A549 (cell line): ENCODE results near the gene CEP63. TPM values are rescaled to one million over a fixed set of nuclear protein-coding genes. Genes with fewer than 3 reads are reported as not detected.

ENCODE experiments used
- ATAC-seq, 2 experiments: fragments of 200-7000 bp in 1 of 2; fragments of >200 bp in 1 of 2; cut with Nextera tagmentation in 1 of 2; cut with Tn5 transposase in 1 of 2; 3 replicates each; pipeline versions ENCODE4 v1.8.0 to v1.9.1; 2018 to 2020; ENCODE audit warnings: mild to moderate bottlenecking in 1 of 2, moderate library complexity in 1 of 2
- CTCF ChIA-PET: fragments of 300-600 bp; sonication (Branson Sonifier 250); formaldehyde crosslinking; extraction: SDS; loops from one replicate; lab custom pipeline; 2021; ENCODE audit warnings: antibody characterized with exemption, inconsistent platforms; lab: Yijun Ruan, JAX
- POLR2A ChIA-PET: fragments of 350-600 bp; formaldehyde crosslinking; extraction: SDS; loops from one replicate; lab custom pipeline; 2021; ENCODE audit warnings: antibody characterized with exemption, inconsistent platforms; lab: Yijun Ruan, JAX
- DNase-seq, 2 experiments: peaks; one replicate each; pipeline versions ENCODE4 v3.0.0 to v3.0.0-alpha.2; 2011 to 2016; ENCODE audit warnings: low read depth in 1 of 2, low spot score in 1 of 2
- FAIRE-seq: peaks from 2 replicates; lab custom pipeline; 2011; peaks lifted over from hg19 to GRCh38; lab: Jason Lieb, UNC
- H3K27ac ChIP-seq, 2 experiments: fragments of >200 bp; sonication (Bioruptor Twin); formaldehyde crosslinking; 3 replicates each; pipeline ENCODE4 v1.5.1; 2016 to 2017
- H3K4me1 ChIP-seq: fragments of >200 bp; sonication (Bioruptor Twin); formaldehyde crosslinking; 3 replicates; pipeline ENCODE4 v1.6.1; 2016
- H3K4me2 ChIP-seq: fragments of >200 bp; sonication (Bioruptor Twin); formaldehyde crosslinking; 3 replicates; pipeline ENCODE4 v1.6.1; 2016
- H3K4me3 ChIP-seq: fragments of >200 bp; sonication (Bioruptor Twin); formaldehyde crosslinking; 3 replicates; pipeline ENCODE4 v1.5.1; 2016
- H3K9me3 ChIP-seq: fragments of >200 bp; sonication (Bioruptor Twin); formaldehyde crosslinking; 3 replicates; pipeline ENCODE4 v1.6.1; 2016
- CBX2 ChIP-seq: fragments of 200-600 bp; sonication (generic); IDR thresholded peaks from 2 replicates; pipeline ENCODE4 v1.6.1; 2016; ENCODE audit warnings: low read depth, mild to moderate bottlenecking, borderline replicate concordance
- EHMT2 ChIP-seq: fragments of 200-600 bp; sonication (generic); IDR thresholded peaks from 2 replicates; pipeline ENCODE4 v1.6.1; 2016; ENCODE audit warnings: antibody characterized with exemption, low read depth, mild to moderate bottlenecking, moderate library complexity
- ESRRA ChIP-seq: fragments of 150-350 bp; IDR thresholded peaks from 2 replicates; pipeline ENCODE4 v1.6.1; 2014; ENCODE audit warnings: mild to moderate bottlenecking, low read length, borderline replicate concordance
- FOSB ChIP-seq: fragments of 250-450 bp; sonication (Bioruptor Pico); IDR thresholded peaks from 2 replicates; pipeline ENCODE4 v1.5.0; 2020; ENCODE audit warnings: mild to moderate bottlenecking, moderate library complexity
- FOXS1 ChIP-seq: fragments of 250-450 bp; sonication (Bioruptor Pico); IDR thresholded peaks from 2 replicates; pipeline ENCODE4 v1.5.0; 2020; ENCODE audit warnings: mild to moderate bottlenecking, moderate library complexity
- GATA3 ChIP-seq: IDR thresholded peaks from 2 replicates; pipeline ENCODE4 v1.6.1; 2012; ENCODE audit warnings: borderline replicate concordance
- HDAC2 ChIP-seq: fragments of 200-600 bp; sonication (generic); IDR thresholded peaks from 2 replicates; pipeline ENCODE4 v1.6.1; 2016
- JUN ChIP-seq, 2 experiments: fragments of >200 bp; sonication (Bioruptor Twin); formaldehyde crosslinking; IDR thresholded peaks; 2 replicates in 1 of 2; 3 replicates in 1 of 2; pipeline ENCODE4 v1.6.1; 2016 to 2017
- MAFK ChIP-seq: fragments of 450-650 bp; IDR thresholded peaks from 2 replicates; pipeline ENCODE4 v1.6.1; 2014; ENCODE audit not compliant: partially characterized antibody
- MAZ ChIP-seq: fragments of 150-350 bp; IDR thresholded peaks from 2 replicates; pipeline ENCODE4 v1.6.1; 2014; ENCODE audit warnings: antibody characterized with exemption, low read depth, low read length, borderline replicate concordance
- NPAS2 ChIP-seq: fragments of 250-450 bp; sonication (Bioruptor Pico); IDR thresholded peaks from 2 replicates; pipeline ENCODE4 v1.8.0; 2022; ENCODE audit warnings: mild to moderate bottlenecking, moderate library complexity, borderline replicate concordance
- NR3C1 ChIP-seq: fragments of >200 bp; sonication (Bioruptor Twin); formaldehyde crosslinking; IDR thresholded peaks from 3 replicates; pipeline ENCODE4 v1.6.1; 2017
- POLR2AphosphoS2 ChIP-seq: conservative IDR thresholded peaks from 2 replicates; pipeline ENCODE4 v1.6.1; 2012; ENCODE audit warnings: low read length, improper control_type of control experiment, inconsistent platforms
- RFX5 ChIP-seq: fragments of 450-650 bp; IDR thresholded peaks from 2 replicates; pipeline ENCODE4 v1.7.1; 2014; ENCODE audit warnings: antibody characterized with exemption, mild to moderate bottlenecking, moderate library complexity
- SMC3 ChIP-seq: fragments of >200 bp; sonication (Bioruptor Twin); formaldehyde crosslinking; IDR thresholded peaks from 3 replicates; pipeline ENCODE4 v1.6.1; 2018; ENCODE audit warnings: inconsistent platforms
- ZSCAN20 ChIP-seq: fragments of 250-450 bp; sonication (Bioruptor Pico); IDR thresholded peaks from 2 replicates; pipeline ENCODE4 v1.8.0; 2022; ENCODE audit warnings: mild to moderate bottlenecking, moderate library complexity
- WGBS: methylation state at CpG from one replicate; pipeline ENCODE4 v1.1.6; 2017; ENCODE audit errors: missing lambda C conversion rate; 5-methylcytosine and 5-hydroxymethylcytosine counted together
- polyA plus RNA-seq, 4 experiments: library from polyadenylated mRNA; depleted of rRNA in 3 of 4; stranded (reverse); fragments of >200 nt; fragmentation: RNase III in 1 of 4; extraction: RNeasy Plus Mini Kit Qiagen cat#74134 plus additional on column Dnase treatment in 1 of 4; gene quantifications; 2 replicates in 3 of 4; 3 replicates in 1 of 4; pipeline ENCODE4 v1.2.3, GENCODE V29; 2011 to 2017
- TF ChIP-seq, protein P1 (sequence below): fragments of 250-450 bp; sonication (Bioruptor Pico); IDR thresholded peaks from 2 replicates; pipeline ENCODE4 v1.5.0; 2020; ENCODE audit warnings: low read depth, mild to moderate bottlenecking, moderate library complexity
- TF ChIP-seq, protein P2 (sequence below): fragments of 200-600 bp; sonication (generic); IDR thresholded peaks from 2 replicates; pipeline ENCODE4 v1.6.1; 2016; ENCODE audit warnings: antibody characterized with exemption, mild to moderate bottlenecking, moderate library complexity
- TF ChIP-seq, protein P3 (sequence below): IDR thresholded peaks from 2 replicates; pipeline ENCODE4 v1.6.1; 2012
- TF ChIP-seq, protein P4 (sequence below): IDR thresholded peaks from 2 replicates; pipeline ENCODE4 v1.6.1; 2012; ENCODE audit warnings: low read depth, borderline replicate concordance

The CEP63 gene
- polyA plus RNA-seq, 2 of the 4 experiments (the other 2 are of a cell fraction), result 17.4 to 24.0 TPM

DNA sequence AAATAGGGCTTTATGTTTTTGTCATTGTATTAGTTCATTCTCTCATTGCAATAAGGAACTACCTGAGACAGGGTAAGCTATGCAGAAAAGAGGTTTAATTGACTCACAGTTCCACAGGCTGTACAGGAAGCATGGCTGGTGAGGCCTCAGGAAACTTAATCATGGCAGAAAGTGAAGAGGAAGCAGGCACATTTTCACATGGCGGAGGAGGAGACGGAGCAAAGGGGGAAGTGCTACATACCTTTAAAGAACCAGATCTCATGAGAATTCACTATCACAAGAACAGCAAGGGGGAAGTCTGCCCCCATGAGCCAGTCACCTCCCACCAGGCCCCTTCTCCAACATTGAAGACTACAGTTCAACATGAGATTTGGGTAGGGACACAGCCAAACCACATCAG lies 25.6 kb downstream of the CEP63 start:
- DNase-seq (no peak), FAIRE-seq (no peak)
- no peaks in the 10 kb centered on the region for H3K4me1 ChIP-seq
- no peak for TF ChIP-seq JUN (IDR thresholded peaks at IDR 0.05)
- no peak for TF ChIP-seq CBX2
- TF ChIP-seq NR3C1, result no peak
- no peak for TF ChIP-seq RFX5
- TF ChIP-seq, protein P1, sequence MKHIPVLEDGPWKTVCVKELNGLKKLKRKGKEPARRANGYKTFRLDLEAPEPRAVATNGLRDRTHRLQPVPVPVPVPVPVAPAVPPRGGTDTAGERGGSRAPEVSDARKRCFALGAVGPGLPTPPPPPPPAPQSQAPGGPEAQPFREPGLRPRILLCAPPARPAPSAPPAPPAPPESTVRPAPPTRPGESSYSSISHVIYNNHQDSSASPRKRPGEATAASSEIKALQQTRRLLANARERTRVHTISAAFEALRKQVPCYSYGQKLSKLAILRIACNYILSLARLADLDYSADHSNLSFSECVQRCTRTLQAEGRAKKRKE (CRISPR knock-in tag), result no peak
- TF ChIP-seq SMC3, result no peak
- no peak for TF ChIP-seq FOSB
- TF ChIP-seq HDAC2, result no peak
- TF ChIP-seq, protein P2, sequence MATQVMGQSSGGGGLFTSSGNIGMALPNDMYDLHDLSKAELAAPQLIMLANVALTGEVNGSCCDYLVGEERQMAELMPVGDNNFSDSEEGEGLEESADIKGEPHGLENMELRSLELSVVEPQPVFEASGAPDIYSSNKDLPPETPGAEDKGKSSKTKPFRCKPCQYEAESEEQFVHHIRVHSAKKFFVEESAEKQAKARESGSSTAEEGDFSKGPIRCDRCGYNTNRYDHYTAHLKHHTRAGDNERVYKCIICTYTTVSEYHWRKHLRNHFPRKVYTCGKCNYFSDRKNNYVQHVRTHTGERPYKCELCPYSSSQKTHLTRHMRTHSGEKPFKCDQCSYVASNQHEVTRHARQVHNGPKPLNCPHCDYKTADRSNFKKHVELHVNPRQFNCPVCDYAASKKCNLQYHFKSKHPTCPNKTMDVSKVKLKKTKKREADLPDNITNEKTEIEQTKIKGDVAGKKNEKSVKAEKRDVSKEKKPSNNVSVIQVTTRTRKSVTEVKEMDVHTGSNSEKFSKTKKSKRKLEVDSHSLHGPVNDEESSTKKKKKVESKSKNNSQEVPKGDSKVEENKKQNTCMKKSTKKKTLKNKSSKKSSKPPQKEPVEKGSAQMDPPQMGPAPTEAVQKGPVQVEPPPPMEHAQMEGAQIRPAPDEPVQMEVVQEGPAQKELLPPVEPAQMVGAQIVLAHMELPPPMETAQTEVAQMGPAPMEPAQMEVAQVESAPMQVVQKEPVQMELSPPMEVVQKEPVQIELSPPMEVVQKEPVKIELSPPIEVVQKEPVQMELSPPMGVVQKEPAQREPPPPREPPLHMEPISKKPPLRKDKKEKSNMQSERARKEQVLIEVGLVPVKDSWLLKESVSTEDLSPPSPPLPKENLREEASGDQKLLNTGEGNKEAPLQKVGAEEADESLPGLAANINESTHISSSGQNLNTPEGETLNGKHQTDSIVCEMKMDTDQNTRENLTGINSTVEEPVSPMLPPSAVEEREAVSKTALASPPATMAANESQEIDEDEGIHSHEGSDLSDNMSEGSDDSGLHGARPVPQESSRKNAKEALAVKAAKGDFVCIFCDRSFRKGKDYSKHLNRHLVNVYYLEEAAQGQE, result no peak
- no peak for TF ChIP-seq ZSCAN20 (CRISPR knock-in tag)
- no peak for TF ChIP-seq MAZ
- no peak for TF ChIP-seq MAFK
- TF ChIP-seq NPAS2, result no peak
- TF ChIP-seq, protein P3, sequence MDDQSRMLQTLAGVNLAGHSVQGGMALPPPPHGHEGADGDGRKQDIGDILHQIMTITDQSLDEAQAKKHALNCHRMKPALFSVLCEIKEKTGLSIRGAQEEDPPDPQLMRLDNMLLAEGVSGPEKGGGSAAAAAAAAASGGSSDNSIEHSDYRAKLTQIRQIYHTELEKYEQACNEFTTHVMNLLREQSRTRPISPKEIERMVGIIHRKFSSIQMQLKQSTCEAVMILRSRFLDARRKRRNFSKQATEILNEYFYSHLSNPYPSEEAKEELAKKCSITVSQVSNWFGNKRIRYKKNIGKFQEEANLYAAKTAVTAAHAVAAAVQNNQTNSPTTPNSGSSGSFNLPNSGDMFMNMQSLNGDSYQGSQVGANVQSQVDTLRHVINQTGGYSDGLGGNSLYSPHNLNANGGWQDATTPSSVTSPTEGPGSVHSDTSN, result no peak
- TF ChIP-seq, protein P4, sequence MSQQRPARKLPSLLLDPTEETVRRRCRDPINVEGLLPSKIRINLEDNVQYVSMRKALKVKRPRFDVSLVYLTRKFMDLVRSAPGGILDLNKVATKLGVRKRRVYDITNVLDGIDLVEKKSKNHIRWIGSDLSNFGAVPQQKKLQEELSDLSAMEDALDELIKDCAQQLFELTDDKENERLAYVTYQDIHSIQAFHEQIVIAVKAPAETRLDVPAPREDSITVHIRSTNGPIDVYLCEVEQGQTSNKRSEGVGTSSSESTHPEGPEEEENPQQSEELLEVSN, result no peak
- TF ChIP-seq, all 56 proteins: peak for 0
- no peak overlapping the region for H3K27ac ChIP-seq
- no peak for ATAC-seq
- POLR2A ChIA-PET, result no interaction called here
- no peak overlapping the region for H3K4me3 ChIP-seq
- 94% methylated on average over 2 of the region's 2 CpGs for WGBS
- CTCF ChIA-PET, result interaction anchor here (1.0 to 1.4 kb wide), 2 partner anchors 89 to 203 kb away, joined by 3 to 4 read pairs; no protein-coding TSS in a partner anchor
- no peak overlapping the region for H3K4me2 ChIP-seq
- no peaks in the 10 kb centered on the region for H3K9me3 ChIP-seq

GRCh38 chr3:134516905-134517304 lies 31.0 kb downstream of the CEP63 start:
- Histone ChIP-seq H3K4me3 (no peak overlapping the region), H3K9me3 (peaks cover 2% of the 10 kb centered on the region; the same call in 1 of the 3 replicates), H3K27ac (no peak overlapping the region), H3K4me2 (no peak overlapping the region), H3K4me1 (peaks cover 6% of the 10 kb centered on the region; the same call in 1 of the 3 replicates)
- no peak for DNase-seq
- ATAC-seq, result no peak
- ChIA-PET CTCF (no interaction called here), POLR2A (no interaction called here)
- FAIRE-seq, result no peak
- 83% methylated on average over 3 of the region's 3 CpGs for WGBS
- no peak for TF ChIP-seq EHMT2
- no peak for TF ChIP-seq FOXS1 (CRISPR knock-in tag)
- no peak for TF ChIP-seq ESRRA
- TF ChIP-seq POLR2AphosphoS2, result no peak
- no peak for TF ChIP-seq GATA3
